AG04449 (cell line): ENCODE results near the gene TPBGL.

Experiments
- CTCF ChIA-PET: fragments of 350-600 bp; formaldehyde crosslinking; extraction: SDS; loops from one replicate; lab custom pipeline; 2021; ENCODE audit warnings: antibody characterized with exemption; lab: Yijun Ruan, JAX
- POLR2A ChIA-PET: fragments of 400-600, 350-600 bp; formaldehyde crosslinking; extraction: SDS; loops from one replicate; lab custom pipeline; 2020; ENCODE audit warnings: antibody characterized with exemption, inconsistent platforms; lab: Yijun Ruan, JAX
- DNase-seq: peaks from one replicate; pipeline ENCODE4 v3.0.0-alpha.2; 2010; ENCODE audit warnings: low read depth, low spot score
- H3K4me3 ChIP-seq: 2 replicates; pipeline ENCODE4 v1.5.1; 2011; ENCODE audit warnings: low read depth, mild to moderate bottlenecking, control low read depth, low read length
- TF ChIP-seq, protein P1 (sequence below): IDR thresholded peaks from one replicate; pipeline ENCODE4 v1.5.1; 2011; ENCODE audit warnings: mild to moderate bottlenecking, moderate library complexity, low read length, control low read depth, inconsistent platforms; ENCODE audit not compliant: insufficient read depth; ENCODE audit errors: missing control alignments

Gene TPBGL

DNA sequence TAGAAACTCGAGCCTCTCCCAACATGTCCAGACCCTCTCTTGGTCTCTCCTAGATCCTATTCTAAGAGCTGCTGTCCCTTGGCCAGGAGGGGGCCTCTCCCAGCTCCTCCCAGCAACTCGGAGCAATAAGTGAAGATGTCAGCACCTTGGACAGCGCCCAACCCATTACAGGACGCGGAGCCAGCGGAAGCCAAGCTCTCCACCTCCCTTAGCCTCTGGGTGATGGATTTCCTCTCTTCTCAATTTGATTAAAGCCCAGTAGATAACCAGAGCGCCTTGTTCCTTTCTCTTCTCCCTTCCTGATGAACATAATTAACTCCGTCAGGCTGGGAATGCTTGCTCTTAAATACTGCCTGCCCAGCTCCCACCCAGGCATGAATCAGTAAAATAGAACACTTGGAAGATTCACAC, 26.2 kb upstream of the TPBGL start:
- H3K4me3 ChIP-seq: no peak overlapping the region
- no peak for DNase-seq
- TF ChIP-seq, protein P1, sequence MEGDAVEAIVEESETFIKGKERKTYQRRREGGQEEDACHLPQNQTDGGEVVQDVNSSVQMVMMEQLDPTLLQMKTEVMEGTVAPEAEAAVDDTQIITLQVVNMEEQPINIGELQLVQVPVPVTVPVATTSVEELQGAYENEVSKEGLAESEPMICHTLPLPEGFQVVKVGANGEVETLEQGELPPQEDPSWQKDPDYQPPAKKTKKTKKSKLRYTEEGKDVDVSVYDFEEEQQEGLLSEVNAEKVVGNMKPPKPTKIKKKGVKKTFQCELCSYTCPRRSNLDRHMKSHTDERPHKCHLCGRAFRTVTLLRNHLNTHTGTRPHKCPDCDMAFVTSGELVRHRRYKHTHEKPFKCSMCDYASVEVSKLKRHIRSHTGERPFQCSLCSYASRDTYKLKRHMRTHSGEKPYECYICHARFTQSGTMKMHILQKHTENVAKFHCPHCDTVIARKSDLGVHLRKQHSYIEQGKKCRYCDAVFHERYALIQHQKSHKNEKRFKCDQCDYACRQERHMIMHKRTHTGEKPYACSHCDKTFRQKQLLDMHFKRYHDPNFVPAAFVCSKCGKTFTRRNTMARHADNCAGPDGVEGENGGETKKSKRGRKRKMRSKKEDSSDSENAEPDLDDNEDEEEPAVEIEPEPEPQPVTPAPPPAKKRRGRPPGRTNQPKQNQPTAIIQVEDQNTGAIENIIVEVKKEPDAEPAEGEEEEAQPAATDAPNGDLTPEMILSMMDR: peak; percentile 52
- CTCF ChIA-PET: interaction anchor here (0.8 to 20.3 kb wide), 7 partner anchors 9 to 288 kb away, joined by 4 to 252 read pairs (median 7); partner anchors contain the start of gene TPBGL
- POLR2A ChIA-PET: interaction anchor here (0.5 to 1.0 kb wide), 3 partner anchors 10 to 266 kb away, joined by 3 to 4 read pairs (median 3); no protein-coding TSS in a partner anchor

DNA sequence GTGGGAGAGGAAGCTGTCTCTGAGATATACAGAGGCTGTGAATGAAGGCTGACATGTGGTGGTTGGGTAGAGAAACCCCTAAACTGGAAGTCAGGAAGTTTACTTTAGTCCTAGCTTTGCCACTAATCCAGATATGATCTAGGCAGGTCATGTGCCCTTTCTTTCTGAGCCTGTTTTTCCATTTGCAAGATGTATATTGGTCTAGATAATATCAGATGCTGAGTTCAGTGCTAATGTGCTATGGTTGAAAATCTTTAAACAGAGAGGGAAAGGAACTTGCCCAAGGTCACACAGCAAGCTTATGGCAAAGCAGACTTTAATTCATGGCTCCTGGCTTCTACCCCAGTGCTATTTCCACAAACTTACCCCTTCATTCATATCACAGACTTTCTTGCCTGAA, 25.7 kb upstream of the TPBGL start:
- ChIA-PET POLR2A (interaction anchor here (0.5 to 1.0 kb wide), 2 partner anchors 9 to 266 kb away, joined by 3 to 4 read pairs; no protein-coding TSS in a partner anchor), CTCF (interaction anchor here (0.8 to 20.3 kb wide), 7 partner anchors 9 to 288 kb away, joined by 4 to 252 read pairs (median 7); partner anchors contain the start of gene TPBGL)
- TF ChIP-seq, protein P1: no peak
- H3K4me3 ChIP-seq: no peak overlapping the region
- no peak for DNase-seq

DNA sequence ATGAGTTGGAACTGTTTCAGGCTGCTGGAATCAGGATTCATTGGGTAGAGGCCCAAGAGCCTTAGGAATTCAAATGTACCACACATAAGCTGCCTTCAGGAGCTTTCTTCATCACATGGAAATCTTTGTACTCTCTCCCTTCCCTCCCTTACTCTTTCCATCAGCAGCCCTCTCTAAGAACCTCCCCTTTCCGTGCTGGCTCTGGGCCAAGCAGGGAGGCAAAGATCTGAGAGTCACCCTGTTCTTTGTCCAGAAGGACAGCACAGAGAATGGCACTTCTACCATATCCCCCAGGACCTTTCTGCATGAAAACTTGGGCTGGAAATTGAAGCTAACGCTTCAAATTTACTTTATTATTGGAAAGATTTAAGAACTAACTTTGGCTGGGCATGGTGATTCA, 20.7 kb upstream of the TPBGL start:
- no peak overlapping the region for H3K4me3 ChIP-seq
- TF ChIP-seq, protein P1: no peak
- ChIA-PET POLR2A (no interaction called here), CTCF (interaction anchor here (0.7 to 3.9 kb wide), 6 partner anchors 14 to 197 kb away, joined by 3 to 27 read pairs (median 4); no protein-coding TSS in a partner anchor)
- no peak for DNase-seq

DNA sequence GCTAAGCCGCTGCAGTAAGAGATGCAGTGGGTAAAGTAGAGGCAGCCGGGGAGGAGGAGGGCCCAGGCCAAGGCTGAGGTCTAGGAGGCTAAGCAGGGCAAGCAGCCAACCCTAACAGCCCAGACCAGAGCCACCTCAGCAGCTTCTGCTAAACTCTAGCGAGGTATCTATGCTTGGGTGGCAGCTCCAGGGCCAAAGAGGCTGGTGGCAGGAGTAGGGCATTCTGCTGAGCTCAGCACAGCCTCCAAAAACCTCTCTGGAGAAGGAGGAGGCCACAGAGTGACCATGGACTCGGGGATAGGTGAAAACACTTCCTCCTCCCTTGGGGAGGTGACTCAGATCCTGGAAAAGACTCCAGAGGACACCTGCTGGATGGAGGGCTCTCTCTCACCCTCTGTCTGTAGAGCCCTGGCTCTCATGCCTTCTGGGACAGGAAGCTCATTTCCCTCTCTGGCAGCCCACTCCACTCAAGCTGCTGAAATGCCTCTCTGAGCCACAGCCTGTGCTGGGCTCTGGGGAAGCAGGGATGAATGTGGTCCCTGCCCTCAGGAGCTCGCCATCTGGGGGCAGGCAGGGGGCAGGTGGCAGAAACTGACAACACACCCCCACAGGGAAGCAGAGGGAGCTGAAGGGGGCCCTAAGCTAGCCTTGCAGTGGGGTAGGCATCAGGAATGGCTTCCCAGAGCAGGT, 16.5 kb upstream of the TPBGL start:
- no peak for DNase-seq
- TF ChIP-seq, protein P1: no peak
- POLR2A ChIA-PET: interaction anchor here (1.0 kb wide), 1 partner anchor 10 kb away, joined by 4 read pairs; no protein-coding TSS in a partner anchor
- no peak overlapping the region for H3K4me3 ChIP-seq
- CTCF ChIA-PET: interaction anchor here (1.1 to 3.8 kb wide), 5 partner anchors 16 to 26 kb away, joined by 3 to 31 read pairs (median 3); partner anchors contain the start of gene TPBGL

DNA sequence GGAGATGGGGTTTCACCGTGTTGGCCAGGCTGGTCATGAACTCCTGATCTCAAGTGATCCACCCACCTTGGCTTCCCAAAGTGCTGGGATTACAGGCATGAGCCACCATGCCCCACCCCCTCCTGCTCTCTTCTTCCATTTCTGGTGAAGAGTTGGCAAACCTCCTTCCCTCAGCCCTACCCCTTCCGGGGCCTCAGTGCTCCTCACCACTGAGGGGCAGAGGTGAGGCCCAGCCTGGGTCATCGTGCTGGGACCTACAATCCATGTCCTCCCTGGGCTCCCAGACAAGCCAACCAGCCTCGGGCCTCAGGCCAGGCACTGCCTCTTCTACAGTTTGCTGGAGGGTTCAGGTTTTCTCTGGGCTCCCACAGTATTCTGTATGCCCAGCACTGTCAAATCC, 14.8 kb upstream of the TPBGL start:
- ChIA-PET CTCF (interaction anchor here (1.0 to 3.8 kb wide), 6 partner anchors 9 to 204 kb away, joined by 3 to 31 read pairs (median 3); partner anchors contain the start of gene TPBGL), POLR2A (no interaction called here)
- no peak for DNase-seq
- H3K4me3 ChIP-seq: no peak overlapping the region
- TF ChIP-seq, protein P1: no peak

DNA sequence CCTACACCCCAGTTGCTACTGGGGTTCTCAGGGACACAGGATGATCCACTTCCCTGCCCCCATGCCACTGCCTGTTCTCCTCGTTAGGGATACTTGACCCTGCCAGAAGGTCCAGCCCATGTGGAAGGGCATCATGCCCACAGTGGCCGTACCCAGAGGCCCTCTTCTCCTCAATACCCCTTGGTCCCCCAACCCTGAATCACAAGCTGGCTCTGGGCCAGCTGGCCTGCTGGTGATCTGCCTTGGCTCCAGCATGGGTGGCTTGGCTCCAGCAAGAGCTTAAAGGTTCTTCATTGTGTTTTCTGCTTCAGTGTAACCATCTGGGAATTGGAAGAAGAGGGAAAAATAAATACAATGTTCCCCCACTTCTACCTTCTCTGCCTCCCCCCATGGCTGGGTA, 11.1 kb upstream of the TPBGL start:
- TF ChIP-seq, protein P1: no peak
- no peak for DNase-seq
- POLR2A ChIA-PET: no interaction called here
- CTCF ChIA-PET: interaction anchor here (1.2 to 1.9 kb wide), 4 partner anchors 12 to 90 kb away, joined by 4 to 12 read pairs (median 8); partner anchors contain the start of gene TPBGL
- no peak overlapping the region for H3K4me3 ChIP-seq
